T-helper 1 cell (primary cell): ENCODE measurements around the gene CACNA1C.

ENCODE experiments used
- DNase-seq, 5 donors: peaks; one replicate each; pipeline ENCODE4 v3.0.0-alpha.2; 2012 to 2020

CACNA1C gene

GRCh38 chr12:2260441-2260840, 207.7 kb downstream of the CACNA1C start:
- DNase-seq = no peak

- DNase-seq = no peak
Measured at GRCh38 chr12:2261708-2262107, 208.9 kb downstream of the CACNA1C start.

DNA sequence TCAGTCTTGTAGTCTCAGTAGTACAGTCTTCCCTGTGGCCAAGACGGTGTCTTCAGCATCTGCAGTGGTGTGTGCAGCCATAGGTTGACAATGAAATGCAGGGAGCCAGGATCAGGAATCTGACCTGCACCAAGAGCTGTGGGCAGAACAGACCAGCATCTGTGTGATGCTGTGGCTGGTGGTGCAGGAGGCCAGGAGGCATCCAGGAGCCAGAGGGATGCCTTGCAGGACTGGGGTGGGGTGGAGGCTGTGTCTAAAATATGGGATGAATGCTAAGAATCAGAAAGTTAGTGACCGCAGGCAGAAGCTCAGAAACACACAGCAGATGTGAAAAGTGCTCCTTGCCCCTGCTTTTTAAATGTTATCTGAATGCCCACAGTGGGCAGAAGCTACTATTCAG, 209.7 kb downstream of the CACNA1C start:
- no peak for DNase-seq

GRCh38 chr12:2263901-2264300, 211.1 kb downstream of the CACNA1C start:
- DNase-seq = no peak

- DNase-seq = no peak
Measured at GRCh38 chr12:2264651-2265232, 212.0 kb downstream of the CACNA1C start.

GRCh38 chr12:2265461-2266167, 212.8 kb downstream of the CACNA1C start:
- DNase-seq = no peak

DNA sequence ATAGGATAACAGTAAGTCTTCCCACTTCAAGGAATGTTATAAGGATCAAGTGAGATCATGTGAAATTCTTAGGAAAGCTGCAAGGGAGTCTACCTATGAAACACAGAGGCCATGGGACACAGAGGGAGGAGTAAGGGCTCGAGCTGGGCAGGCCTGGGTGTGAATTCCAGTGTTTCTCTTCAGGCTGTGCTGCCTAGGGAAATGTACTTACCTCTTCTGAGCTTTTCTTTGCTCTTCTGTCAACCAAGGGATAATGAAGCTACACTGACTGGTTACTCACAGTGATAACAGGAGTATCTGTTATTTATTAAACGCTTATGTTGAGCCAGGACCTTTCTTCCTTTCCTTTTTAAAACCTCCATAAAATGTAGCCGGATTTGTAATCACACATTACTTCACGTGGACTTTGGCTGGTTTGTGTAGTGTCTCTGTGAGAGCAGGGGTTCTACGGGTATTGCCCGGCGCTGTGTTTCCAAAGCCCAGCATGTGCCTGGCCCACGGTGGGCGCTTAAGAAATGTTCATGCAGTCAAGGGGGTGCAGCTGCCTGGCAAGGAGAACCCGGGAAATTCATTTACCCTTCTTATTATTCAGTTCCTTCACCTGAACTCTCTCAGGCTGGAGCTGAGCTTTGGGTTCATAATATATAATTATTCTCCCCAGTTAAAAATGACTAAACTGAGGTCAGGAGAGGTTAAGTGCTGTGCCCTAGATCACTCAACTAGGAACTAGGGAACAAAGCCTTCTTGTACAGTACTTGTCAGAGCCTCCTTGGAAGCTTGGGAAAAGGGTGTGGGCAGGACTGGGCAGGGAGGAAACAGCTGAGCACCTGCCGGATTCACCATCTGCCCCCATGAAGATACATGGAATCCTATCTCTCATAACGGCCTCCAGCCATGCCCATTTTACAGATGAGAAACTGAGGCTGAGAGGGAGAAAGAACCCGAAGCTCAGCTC, 214.2 kb downstream of the CACNA1C start:
- no peak for DNase-seq

DNA sequence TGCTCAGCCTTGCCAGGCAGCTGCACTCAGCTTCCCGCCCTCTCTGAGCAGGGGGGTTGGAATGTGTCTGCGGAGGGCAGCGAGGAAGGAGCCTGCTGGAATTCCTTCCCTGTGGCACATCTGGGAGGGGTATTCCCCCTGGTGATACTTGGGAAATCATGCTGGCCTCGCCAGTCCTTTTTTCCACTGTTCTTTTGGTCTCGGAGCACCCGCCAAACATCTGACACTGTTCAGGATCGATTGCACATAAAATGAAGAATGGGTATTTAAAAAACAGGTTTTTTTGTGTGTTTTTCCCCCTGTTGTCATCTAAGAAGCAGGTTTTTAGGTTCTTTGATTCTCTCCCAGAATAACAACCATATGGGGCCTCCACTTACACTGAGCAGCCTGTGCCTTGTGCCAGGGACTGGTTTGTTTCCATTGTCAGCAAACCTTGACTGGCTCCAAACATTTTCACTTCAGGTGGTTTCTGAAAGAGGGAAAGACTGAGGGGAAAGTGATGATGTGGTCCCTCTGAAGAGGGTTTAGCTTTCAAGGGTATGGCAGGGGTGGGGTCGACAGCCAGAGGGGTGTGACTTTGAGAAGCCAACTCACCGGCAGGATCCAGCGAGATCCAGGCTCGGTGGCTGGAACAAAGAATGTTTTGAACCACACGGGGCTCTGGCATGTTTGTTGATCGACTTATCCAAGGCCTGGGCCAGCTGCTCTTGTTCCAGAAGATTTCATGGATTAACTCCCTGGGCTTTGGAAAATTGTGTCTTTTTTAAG, 215.1 kb downstream of the CACNA1C start:
- DNase-seq = no peak

GRCh38 chr12:2268471-2269286, 215.9 kb downstream of the CACNA1C start:
- no peak for DNase-seq

GRCh38 chr12:2270846-2271245, 218.1 kb downstream of the CACNA1C start:
- no peak for DNase-seq

- DNase-seq = no peak
Measured at GRCh38 chr12:2271961-2272360, 219.2 kb downstream of the CACNA1C start.

- no peak for DNase-seq
Measured at GRCh38 chr12:2273288-2273687, 220.5 kb downstream of the CACNA1C start.

- DNase-seq = no peak
Measured at GRCh38 chr12:2273751-2274150, 221.0 kb downstream of the CACNA1C start.

DNA sequence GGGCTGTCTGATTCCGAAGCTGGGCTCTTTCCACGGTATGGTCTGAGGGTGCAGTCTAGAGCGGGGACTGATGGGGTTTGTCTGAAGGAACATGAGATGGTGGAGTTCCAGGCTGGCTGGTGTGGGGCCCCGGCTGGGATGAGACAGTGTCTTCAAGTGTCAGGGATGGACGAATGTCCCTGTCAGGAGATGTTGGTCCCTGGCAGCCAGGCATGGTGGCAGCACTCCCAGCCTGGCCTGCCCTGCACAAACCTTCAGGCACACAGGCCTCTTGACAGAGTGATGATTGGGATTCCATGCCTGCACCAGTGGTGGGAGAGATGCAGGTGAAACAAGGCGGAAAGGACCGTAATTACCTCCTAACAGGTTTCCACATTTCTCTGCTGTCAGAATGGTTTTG, 221.9 kb downstream of the CACNA1C start:
- no peak for DNase-seq

- DNase-seq = no peak
Measured at GRCh38 chr12:2276288-2277033, 223.7 kb downstream of the CACNA1C start.

- no peak for DNase-seq
Measured at GRCh38 chr12:2277492-2278155, 224.8 kb downstream of the CACNA1C start.

- DNase-seq = no peak
Measured at GRCh38 chr12:2281446-2281845, 228.7 kb downstream of the CACNA1C start.

DNA sequence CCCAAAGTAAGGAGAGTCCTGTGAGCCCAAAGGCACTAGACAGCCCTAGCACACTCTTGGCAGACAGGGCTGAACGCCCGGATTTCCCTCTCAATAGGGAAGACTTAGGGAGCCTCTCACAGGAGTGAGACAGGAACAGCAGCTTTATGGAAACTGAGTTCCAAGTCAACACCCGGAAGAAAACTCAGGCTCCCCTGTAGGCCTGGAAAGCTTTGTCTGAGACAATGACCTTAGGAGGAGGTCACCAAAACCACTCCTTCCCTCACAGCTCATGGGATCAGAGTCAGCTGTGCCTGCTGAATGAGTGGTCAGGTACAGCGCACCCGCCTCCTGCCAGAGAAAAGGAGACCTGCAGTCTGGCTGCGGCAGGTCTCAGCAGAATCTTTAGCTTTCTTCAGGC, 229.5 kb downstream of the CACNA1C start:
- DNase-seq = no peak

GRCh38 chr12:2283480-2283879, 230.7 kb downstream of the CACNA1C start:
- DNase-seq = no peak

GRCh38 chr12:2283916-2284315, 231.1 kb downstream of the CACNA1C start:
- no peak for DNase-seq
